Esophagus squamous epithelium (tissue), 5 donors: ENCODE measurements around the gene KHSRP. TPM values are rescaled to one million over a fixed set of nuclear protein-coding genes. Genes with fewer than 3 reads are reported as not detected.

Experiments
- DNase-seq: peaks from one replicate; lab custom pipeline; 2025; lab: John Stamatoyannopoulos, UW
- H3K27ac ChIP-seq, 4 donors: fragments of 200-600 bp; sonication (generic); one replicate each; pipeline ENCODE4 v1.5.1; 2016 to 2019; ENCODE audit warnings: mild to moderate bottlenecking in 1 of 4
- H3K27me3 ChIP-seq, 4 donors: fragments of 200-600 bp; sonication (generic); 1 replicate in 3 of 4; 2 replicates in 1 of 4; pipeline versions ENCODE4 v1.5.1 to v1.6.0; 2017 to 2021; ENCODE audit warnings: antibody characterized with exemption in 1 of 4
- H3K36me3 ChIP-seq, 3 donors: fragments of 200-600 bp; sonication (generic); one replicate each; pipeline ENCODE4 v1.5.1; 2016 to 2019
- H3K4me1 ChIP-seq, 3 donors: fragments of 200-600 bp; sonication (generic); one replicate each; pipeline ENCODE4 v1.5.1; 2017 to 2019
- H3K4me3 ChIP-seq, 4 donors: fragments of 200-600 bp; sonication (generic); 1 replicate in 3 of 4; 2 replicates in 1 of 4; pipeline ENCODE4 v1.5.1; 2016 to 2019; ENCODE audit warnings: mild to moderate bottlenecking in 2 of 4, moderate library complexity in 1 of 4
- H3K9me3 ChIP-seq, 3 donors: fragments of 200-600 bp; sonication (generic); one replicate each; pipeline ENCODE4 v1.5.1; 2016 to 2019
- CTCF ChIP-seq, 6 experiments: fragments of 450-650 bp in 4 of 6; fragments of 200-600 bp in 2 of 6; sonication (generic) in 2 of 6; IDR thresholded peaks; one replicate each; pipeline ENCODE4 v1.5.1; 2016 to 2019; ENCODE audit warnings: antibody characterized with exemption in 6 of 6, mild to moderate bottlenecking in 4 of 6, moderate library complexity in 4 of 6
- POLR2A ChIP-seq, 4 donors: fragments of 450-650 bp; IDR thresholded peaks; one replicate each; pipeline ENCODE4 v1.6.1; 2017; ENCODE audit warnings: antibody characterized with exemption in 4 of 4, mild to moderate bottlenecking in 4 of 4, moderate library complexity in 3 of 4
- WGBS, 2 donors: methylation state at CpG; one replicate each; pipeline ENCODE4 v1.1.5; 2018; 5-methylcytosine and 5-hydroxymethylcytosine counted together
- intact Hi-C: fragments of 100-400 bp; cut with DNase I; formaldehyde crosslinking; loops from one replicate; pipeline ENCODE4 v1.15.0; 2022
- total RNA-seq, 4 donors: library from RNA; depleted of rRNA; stranded (reverse); fragments of >200 nt; gene quantifications; one replicate each; pipeline ENCODE4 v1.1.0, GENCODE V29; 2016
- donor health status: DM: yes; HTN: yes; CAD: no.

Gene KHSRP
- total RNA-seq, 4 donors from 2014 or later = 111 to 158 (median 125) TPM

GRCh38 chr19:6458695-6459261, 34.2 kb upstream of the KHSRP start:
- intact Hi-C loops = no loop called here
- TF ChIP-seq POLR2A (IDR thresholded peaks at IDR 0.05) = no peak
- peak in 1 of 6 experiments; percentile 19 for TF ChIP-seq CTCF (IDR thresholded peaks at IDR 0.05)

GRCh38 chr19:6457958-6458694, 33.5 kb upstream of the KHSRP start:
- H3K27me3 ChIP-seq = peaks cover 0 to under 1% (median 0%) of the 10 kb centered on the region in 4 donors
- peaks cover 0 to 49% (median 20%) of the 10 kb centered on the region in 3 donors for H3K4me1 ChIP-seq
- TF ChIP-seq CTCF (IDR thresholded peaks at IDR 0.05) = no peak
- no peak for TF ChIP-seq POLR2A (IDR thresholded peaks at IDR 0.05)
- WGBS, 2 donors = 72 to 76% methylated on average over 5 to 15 of the region's 17 CpGs
- H3K27ac ChIP-seq = peak overlapping the region; percentile 83 to 94 (median 89)
- H3K9me3 ChIP-seq = peaks cover 0 to 14% (median 7%) of the 10 kb centered on the region in 3 donors
- intact Hi-C loops = no loop called here
- peak overlapping the region; percentile 71 to 94 (median 88) for H3K4me3 ChIP-seq
- no peak for DNase-seq
- H3K36me3 ChIP-seq = peaks cover 0 to 42% (median 8%) of the 10 kb centered on the region in 3 donors

More at GRCh38 chr19:6458695-6459261, 34.2 kb upstream of the KHSRP start:
- H3K9me3 ChIP-seq = peaks cover 0 to 8% (median 7%) of the 10 kb centered on the region in 3 donors
- peaks cover 0 to 36% (median 7%) of the 10 kb centered on the region in 3 donors for H3K36me3 ChIP-seq
- no peak for DNase-seq
- H3K4me1 ChIP-seq = peaks cover 0 to 56% (median 20%) of the 10 kb centered on the region in 3 donors
- H3K4me3 ChIP-seq = peak overlapping the region; percentile 71 to 94 (median 88)
- peaks cover 0 to 7% (median 0%) of the 10 kb centered on the region in 4 donors for H3K27me3 ChIP-seq
- H3K27ac ChIP-seq = peak overlapping the region; percentile 83 to 94 (median 89)
- WGBS, 2 donors = 23 to 44% methylated on average over 9 of the region's 16 CpGs

- no peak for TF ChIP-seq POLR2A (IDR thresholded peaks at IDR 0.05)
- no peak for TF ChIP-seq CTCF (IDR thresholded peaks at IDR 0.05)
- WGBS, 2 donors = 95% methylated on average over 4 to 7 of the region's 15 CpGs
- peaks cover 0 to 64% (median 8%) of the 10 kb centered on the region in 3 donors for H3K36me3 ChIP-seq
These were observed 31.3 kb upstream of the KHSRP start for GRCh38 chr19:6455924-6456323.

GRCh38 chr19:6453951-6454565, 29.4 kb upstream of the KHSRP start:
- Histone ChIP-seq H3K9me3 (peaks cover 0 to 14% (median 7%) of the 10 kb centered on the region in 3 donors), H3K36me3 (peaks cover 0 to 77% (median 8%) of the 10 kb centered on the region in 3 donors), H3K4me1 (peaks cover 0 to 15% (median 10%) of the 10 kb centered on the region in 3 donors), H3K4me3 (no peak overlapping the region), H3K27me3 (no peaks in the 10 kb centered on the region), H3K27ac (no peak overlapping the region)
- intact Hi-C loops = no loop called here
- TF ChIP-seq POLR2A (IDR thresholded peaks at IDR 0.05) (no peak), CTCF (IDR thresholded peaks at IDR 0.05) (no peak)
- WGBS, 2 donors = 96 to 98% methylated on average over 5 to 8 of the region's 11 CpGs
- no peak for DNase-seq

More at GRCh38 chr19:6455924-6456323, 31.3 kb upstream of the KHSRP start:
- H3K9me3 ChIP-seq = peaks cover 0 to 14% (median 7%) of the 10 kb centered on the region in 3 donors
- no peak overlapping the region for H3K27ac ChIP-seq
- DNase-seq = no peak
- intact Hi-C loops = no loop called here
- H3K4me1 ChIP-seq = peaks cover 0 to 29% (median 11%) of the 10 kb centered on the region in 3 donors
- H3K4me3 ChIP-seq = no peak overlapping the region
- no peaks in the 10 kb centered on the region for H3K27me3 ChIP-seq
